GM12873 (cell line): ENCODE data around the gene TXLNG.

Source experiments
- TF ChIP-seq, protein P1 (sequence below): IDR thresholded peaks from 2 replicates; pipeline ENCODE4 v1.5.1; 2012; ENCODE audit warnings: low read depth, mild to moderate bottlenecking, moderate library complexity, low read length, control low read depth; ENCODE audit not compliant: insufficient read depth; ENCODE audit errors: missing control alignments

TXLNG gene

DNA sequence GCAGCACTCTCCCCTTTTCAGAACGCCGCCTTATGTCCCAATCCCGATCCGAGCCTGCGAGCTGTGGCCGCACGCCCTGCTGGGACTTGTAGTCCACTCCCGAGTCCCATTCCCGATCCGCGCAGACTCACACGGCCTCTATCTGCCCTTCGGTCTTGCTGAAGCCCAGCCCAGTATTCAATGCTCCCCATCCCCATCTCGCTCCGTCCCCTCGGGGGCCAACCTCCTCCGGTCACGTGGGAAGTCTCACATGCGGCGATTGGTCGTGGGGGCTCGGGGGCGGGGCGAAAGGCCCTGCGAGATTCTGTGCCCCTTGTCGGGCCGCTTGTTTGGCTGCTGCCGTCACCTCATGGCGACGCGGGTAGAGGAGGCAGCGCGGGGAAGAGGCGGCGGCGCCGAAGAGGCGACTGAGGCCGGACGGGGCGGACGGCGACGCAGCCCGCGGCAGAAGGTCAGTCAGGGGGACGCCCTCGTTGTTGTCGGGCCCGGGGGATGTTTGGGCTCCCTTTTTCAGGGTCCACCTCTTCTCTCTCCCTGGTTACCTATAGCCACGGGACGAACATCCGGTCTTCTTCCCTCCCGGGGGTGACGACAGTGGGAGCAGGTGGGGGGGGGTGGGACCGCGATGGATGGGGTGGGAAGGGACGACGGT lies at the start of gene TXLNG:
Gene TXLNG, plus strand, starts transcription at position 328 of the 652 bp plus-strand sequence. Its CDS starts 22 bp downstream, at position 350.
- TF ChIP-seq, protein P1, sequence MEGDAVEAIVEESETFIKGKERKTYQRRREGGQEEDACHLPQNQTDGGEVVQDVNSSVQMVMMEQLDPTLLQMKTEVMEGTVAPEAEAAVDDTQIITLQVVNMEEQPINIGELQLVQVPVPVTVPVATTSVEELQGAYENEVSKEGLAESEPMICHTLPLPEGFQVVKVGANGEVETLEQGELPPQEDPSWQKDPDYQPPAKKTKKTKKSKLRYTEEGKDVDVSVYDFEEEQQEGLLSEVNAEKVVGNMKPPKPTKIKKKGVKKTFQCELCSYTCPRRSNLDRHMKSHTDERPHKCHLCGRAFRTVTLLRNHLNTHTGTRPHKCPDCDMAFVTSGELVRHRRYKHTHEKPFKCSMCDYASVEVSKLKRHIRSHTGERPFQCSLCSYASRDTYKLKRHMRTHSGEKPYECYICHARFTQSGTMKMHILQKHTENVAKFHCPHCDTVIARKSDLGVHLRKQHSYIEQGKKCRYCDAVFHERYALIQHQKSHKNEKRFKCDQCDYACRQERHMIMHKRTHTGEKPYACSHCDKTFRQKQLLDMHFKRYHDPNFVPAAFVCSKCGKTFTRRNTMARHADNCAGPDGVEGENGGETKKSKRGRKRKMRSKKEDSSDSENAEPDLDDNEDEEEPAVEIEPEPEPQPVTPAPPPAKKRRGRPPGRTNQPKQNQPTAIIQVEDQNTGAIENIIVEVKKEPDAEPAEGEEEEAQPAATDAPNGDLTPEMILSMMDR: no peak

DNA sequence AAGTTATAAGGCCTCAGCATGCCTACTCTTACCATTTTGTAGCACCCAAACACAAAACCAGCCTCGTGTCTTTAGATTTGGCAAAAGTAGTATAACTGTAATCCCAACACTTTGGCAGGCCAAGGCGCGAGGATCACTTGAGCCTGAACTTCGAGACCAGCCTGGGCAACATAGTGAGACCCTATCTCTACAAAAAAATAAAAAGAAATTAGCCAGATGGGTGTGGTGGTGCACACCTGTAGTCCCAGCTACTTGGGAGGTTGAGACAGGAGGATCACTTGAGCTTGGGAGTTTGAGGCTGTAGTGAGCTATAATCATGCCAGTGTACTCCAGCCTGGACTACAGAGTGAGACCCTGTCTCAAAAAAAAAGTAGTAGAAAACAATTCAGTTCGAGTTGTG lies 49.2 kb upstream of the TXLNG start:
- TF ChIP-seq, protein P1: no peak

DNA sequence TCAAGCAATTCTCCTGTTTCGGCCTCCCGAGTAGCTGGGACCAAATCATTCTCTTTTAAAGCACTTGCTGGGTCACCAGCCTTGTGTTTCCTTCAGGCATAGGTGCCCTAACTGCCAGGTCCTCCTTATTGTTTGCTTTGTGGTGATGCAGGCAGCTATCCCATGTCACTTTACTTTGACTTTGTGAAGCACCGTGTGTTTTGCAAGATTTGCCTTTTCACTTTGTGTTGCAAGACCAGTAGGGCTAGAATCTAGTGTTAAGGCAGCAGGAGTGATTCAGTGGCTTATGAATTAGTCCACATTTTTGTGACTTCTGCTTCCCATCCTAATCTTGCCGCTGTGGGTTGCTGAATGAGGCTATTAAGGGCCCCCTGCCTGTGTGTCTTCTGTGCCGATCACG lies 46.7 kb upstream of the TXLNG start:
- TF ChIP-seq, protein P1: no peak

DNA sequence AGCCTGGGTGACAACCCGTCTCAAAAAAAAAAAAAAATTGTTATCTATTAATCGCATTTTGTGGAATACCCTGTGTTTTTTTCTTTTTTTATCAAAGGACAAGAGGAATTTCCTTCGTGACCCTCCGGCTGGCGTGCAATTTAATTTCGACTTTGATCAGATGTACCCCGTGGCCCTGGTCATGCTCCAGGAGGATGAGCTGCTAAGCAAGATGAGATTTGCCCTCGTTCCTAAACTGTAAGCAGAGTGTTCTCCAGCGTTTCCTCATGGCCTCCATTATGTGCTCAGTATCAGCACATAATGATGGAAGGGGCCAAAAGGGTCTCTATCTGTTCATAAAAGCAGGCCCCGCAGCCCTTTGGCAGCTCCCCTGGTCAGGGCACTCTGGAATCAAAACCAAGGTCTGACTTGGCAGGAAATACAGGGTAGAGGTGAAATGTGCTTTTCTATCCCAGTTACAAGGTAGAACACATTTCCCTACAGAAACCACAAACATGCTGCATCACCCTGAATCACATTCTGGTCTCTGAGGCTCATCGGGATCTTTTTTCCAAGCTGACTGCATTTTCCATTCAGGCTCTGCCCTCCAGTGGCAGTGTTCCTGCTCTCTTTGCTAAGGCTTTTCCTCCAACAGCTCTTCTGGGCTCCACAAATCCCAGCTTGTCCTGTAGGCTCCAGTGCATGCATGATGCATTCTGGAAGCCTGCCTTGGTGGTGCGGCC lies 42.5 kb upstream of the TXLNG start:
- TF ChIP-seq, protein P1: no peak

DNA sequence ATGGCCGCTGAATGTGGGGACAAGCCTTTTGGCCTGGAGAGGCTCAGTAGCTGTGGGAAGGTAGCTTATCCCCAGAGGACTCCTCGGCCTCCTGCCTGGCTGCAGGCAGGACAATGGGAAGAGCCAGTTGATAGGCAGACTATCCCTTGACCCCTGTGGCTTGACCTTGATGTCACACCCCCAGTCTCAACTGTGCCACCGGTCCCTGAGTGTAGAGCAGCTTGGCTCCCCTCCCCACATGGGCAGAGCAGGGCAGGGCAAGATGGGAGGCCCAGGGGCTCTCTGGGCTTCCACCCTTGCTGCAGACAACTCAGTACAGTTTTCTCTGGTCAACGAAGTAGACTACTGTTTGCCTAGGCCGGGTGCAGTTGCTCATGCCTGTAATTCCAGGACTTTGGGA lies 41.2 kb upstream of the TXLNG start:
- TF ChIP-seq, protein P1: no peak

DNA sequence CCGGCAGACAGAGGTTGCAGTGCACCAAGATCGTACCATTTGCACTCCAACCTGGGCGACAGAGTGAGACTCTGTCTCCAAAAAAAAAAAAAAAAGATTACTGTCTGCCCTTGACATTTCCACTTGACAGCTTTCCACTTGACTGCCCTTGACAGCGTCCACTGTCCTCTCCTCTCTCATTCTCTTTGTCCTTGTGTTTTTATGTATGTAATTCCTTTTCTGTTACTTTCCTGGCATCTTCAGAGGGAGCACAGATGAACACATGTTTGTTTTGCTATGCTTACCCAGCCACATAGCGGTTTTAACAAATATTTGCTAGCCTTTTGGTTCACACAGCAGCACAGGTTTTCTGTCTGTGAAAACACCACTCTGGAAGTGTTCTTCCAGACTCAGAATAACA lies 40.6 kb upstream of the TXLNG start:
- TF ChIP-seq, protein P1: no peak

DNA sequence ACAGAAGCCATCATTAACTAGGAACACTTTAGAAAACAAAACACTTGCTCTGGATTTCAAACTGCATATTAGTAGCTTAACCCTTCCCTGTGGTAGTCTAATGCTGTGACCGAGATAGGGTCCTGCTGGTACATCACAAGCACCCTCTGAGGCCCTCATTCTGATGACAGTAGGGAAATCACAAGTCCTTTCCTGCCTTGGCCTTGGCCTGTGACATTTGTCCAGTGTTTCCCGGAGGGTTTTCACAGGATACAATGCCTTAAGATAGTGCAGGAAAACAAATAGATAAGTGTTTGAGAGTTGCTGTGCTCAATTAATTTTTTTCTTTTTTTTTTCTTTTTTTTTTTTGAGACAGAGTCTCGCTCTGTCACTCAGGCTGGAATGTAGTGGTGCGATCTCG lies 37.8 kb upstream of the TXLNG start:
- TF ChIP-seq, protein P1: no peak
